BE2C (cell line): Measurements from ENCODE around the gene VWA3B.

ENCODE experiments used
- DNase-seq: peaks from one replicate; pipeline ENCODE4 v3.0.0-alpha.2; 2020
- H3K27me3 ChIP-seq: fragments of 250-450 bp; sonication (Bioruptor Pico); 2 replicates; pipeline ENCODE4 v1.5.1; 2020; ENCODE audit warnings: mild to moderate bottlenecking
- H3K36me3 ChIP-seq: fragments of 250-450 bp; sonication (Bioruptor Pico); 2 replicates; pipeline ENCODE4 v1.5.1; 2020; ENCODE audit warnings: mild to moderate bottlenecking
- H3K4me1 ChIP-seq: fragments of 250-450 bp; sonication (Bioruptor Pico); 2 replicates; pipeline ENCODE4 v1.5.1; 2020
- H3K4me3 ChIP-seq: 2 replicates; pipeline ENCODE4 v1.5.1; 2011; ENCODE audit warnings: low read depth, low read length
- H3K9me3 ChIP-seq: fragments of 250-450 bp; sonication (Bioruptor Pico); 2 replicates; pipeline ENCODE4 v1.5.1; 2020
- TF ChIP-seq, protein P1 (sequence below): IDR thresholded peaks from 2 replicates; pipeline ENCODE4 v1.5.1; 2012; ENCODE audit warnings: mild to moderate bottlenecking, low read depth, low read length

Gene VWA3B

GRCh38 chr2:98108110-98108509, 21.1 kb downstream of the VWA3B start:
- Histone ChIP-seq H3K4me1 (no peaks in the 10 kb centered on the region), H3K9me3 (no peaks in the 10 kb centered on the region), H3K4me3 (no peak overlapping the region), H3K36me3 (no peaks in the 10 kb centered on the region), H3K27me3 (no peaks in the 10 kb centered on the region)
- DNase-seq: no peak
- TF ChIP-seq, protein P1, sequence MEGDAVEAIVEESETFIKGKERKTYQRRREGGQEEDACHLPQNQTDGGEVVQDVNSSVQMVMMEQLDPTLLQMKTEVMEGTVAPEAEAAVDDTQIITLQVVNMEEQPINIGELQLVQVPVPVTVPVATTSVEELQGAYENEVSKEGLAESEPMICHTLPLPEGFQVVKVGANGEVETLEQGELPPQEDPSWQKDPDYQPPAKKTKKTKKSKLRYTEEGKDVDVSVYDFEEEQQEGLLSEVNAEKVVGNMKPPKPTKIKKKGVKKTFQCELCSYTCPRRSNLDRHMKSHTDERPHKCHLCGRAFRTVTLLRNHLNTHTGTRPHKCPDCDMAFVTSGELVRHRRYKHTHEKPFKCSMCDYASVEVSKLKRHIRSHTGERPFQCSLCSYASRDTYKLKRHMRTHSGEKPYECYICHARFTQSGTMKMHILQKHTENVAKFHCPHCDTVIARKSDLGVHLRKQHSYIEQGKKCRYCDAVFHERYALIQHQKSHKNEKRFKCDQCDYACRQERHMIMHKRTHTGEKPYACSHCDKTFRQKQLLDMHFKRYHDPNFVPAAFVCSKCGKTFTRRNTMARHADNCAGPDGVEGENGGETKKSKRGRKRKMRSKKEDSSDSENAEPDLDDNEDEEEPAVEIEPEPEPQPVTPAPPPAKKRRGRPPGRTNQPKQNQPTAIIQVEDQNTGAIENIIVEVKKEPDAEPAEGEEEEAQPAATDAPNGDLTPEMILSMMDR: no peak

- H3K4me1 ChIP-seq: no peaks in the 10 kb centered on the region
- no peaks in the 10 kb centered on the region for H3K36me3 ChIP-seq
- H3K9me3 ChIP-seq: no peaks in the 10 kb centered on the region
- H3K4me3 ChIP-seq: no peak overlapping the region
- H3K27me3 ChIP-seq: no peaks in the 10 kb centered on the region
- TF ChIP-seq, protein P1: no peak
- no peak for DNase-seq
Measured at GRCh38 chr2:98110741-98111140, 23.8 kb downstream of the VWA3B start.

- no peak for DNase-seq
- no peaks in the 10 kb centered on the region for H3K4me1 ChIP-seq
- H3K27me3 ChIP-seq: no peaks in the 10 kb centered on the region
- H3K4me3 ChIP-seq: no peak overlapping the region
- H3K36me3 ChIP-seq: no peaks in the 10 kb centered on the region
- TF ChIP-seq, protein P1: no peak
- no peaks in the 10 kb centered on the region for H3K9me3 ChIP-seq
Measured at GRCh38 chr2:98114643-98115330, 27.8 kb downstream of the VWA3B start.

DNA sequence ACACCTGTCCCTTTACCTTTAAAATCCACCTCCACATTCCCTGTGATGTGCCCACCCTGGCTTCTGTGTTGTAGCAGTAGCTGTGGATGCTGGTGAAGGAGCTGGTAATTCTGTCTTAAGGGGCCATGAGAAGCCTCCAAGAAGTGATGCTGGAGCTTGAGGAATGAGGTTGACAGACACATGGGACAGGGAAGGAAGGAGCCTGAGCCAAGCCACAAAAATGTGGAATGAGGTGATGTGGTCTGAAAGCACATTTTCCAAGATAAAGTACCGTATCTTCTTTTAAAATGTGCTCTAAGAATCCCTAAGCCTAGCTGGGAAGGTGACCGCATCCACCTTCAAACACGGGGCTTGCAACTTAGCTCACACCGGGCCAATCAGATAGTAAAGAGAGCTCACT, 31.2 kb downstream of the VWA3B start:
- Histone ChIP-seq H3K4me3 (no peak overlapping the region), H3K9me3 (no peaks in the 10 kb centered on the region), H3K4me1 (no peaks in the 10 kb centered on the region), H3K36me3 (no peaks in the 10 kb centered on the region), H3K27me3 (no peaks in the 10 kb centered on the region)
- DNase-seq: no peak
- TF ChIP-seq, protein P1: no peak

DNA sequence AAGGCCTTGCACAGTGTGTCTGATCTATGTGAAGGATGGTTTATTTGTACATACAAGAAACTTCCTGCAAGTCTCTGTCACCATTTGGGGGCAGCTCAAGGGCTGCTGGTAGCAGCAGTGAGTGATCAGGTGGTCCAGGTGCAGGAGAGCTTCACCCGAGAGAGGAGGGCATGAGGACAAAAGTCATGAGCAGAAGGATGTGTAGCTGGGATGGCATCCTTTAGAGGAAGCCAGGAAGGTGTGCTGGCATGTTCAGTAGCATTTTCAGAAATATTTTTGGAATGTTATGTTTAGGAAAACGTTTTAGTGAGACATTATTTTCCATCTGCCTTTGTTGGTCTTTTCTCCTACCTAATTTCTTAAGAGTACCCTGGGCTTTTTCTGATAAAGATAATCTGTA, 31.9 kb downstream of the VWA3B start:
- no peaks in the 10 kb centered on the region for H3K9me3 ChIP-seq
- DNase-seq: no peak
- no peaks in the 10 kb centered on the region for H3K27me3 ChIP-seq
- H3K36me3 ChIP-seq: no peaks in the 10 kb centered on the region
- no peak overlapping the region for H3K4me3 ChIP-seq
- H3K4me1 ChIP-seq: no peaks in the 10 kb centered on the region
- TF ChIP-seq, protein P1: no peak

DNA sequence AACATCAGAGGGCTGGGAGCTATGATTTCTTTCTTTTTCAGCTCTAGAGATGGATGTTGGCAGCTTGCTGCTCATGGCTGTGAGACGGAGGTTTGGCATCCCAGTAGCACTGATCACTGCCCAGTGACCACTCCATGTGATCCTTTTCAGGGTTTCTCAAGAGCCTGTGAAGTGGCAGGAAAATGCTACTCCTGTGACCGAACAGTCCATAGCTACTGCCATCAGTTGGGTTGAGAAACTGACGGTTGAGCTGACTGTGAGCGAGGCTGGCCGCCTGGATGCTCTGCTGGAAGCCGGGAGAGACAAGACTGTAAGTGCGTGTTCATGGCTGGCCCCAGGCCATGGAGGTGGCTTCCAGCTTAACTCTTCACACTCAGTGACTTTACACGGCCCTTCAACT, 34.2 kb downstream of the VWA3B start:
- TF ChIP-seq, protein P1: no peak
- Histone ChIP-seq H3K9me3 (no peaks in the 10 kb centered on the region), H3K27me3 (peaks cover 3% of the 10 kb centered on the region; the same call in 1 of the 2 replicates), H3K36me3 (no peaks in the 10 kb centered on the region), H3K4me3 (no peak overlapping the region), H3K4me1 (no peaks in the 10 kb centered on the region)
- DNase-seq: no peak
